HepG2 (cell line): ENCODE data around the gene SBNO1. TPM values are rescaled to one million over a fixed set of nuclear protein-coding genes. Genes with fewer than 3 reads are reported as not detected.

Source experiments
- BORCS8-MEF2B ChIP-seq: sonication (generic); formaldehyde crosslinking; IDR thresholded peaks from 2 replicates; pipeline ENCODE4 v1.8.0; 2022; ENCODE audit warnings: mild to moderate bottlenecking, missing genetic modification reagents
- CAMTA2 ChIP-seq: sonication (generic); formaldehyde crosslinking; IDR thresholded peaks from 2 replicates; pipeline ENCODE4 v1.4.0; 2020; ENCODE audit warnings: mild to moderate bottlenecking, missing genetic modification reagents, borderline replicate concordance
- FIP1L1 ChIP-seq: fragments of 200-400 bp; formaldehyde crosslinking; IDR thresholded peaks from 2 replicates; pipeline ENCODE4 v1.6.1; 2018; ENCODE audit warnings: low read depth, mild to moderate bottlenecking, low read length, moderate library complexity, borderline replicate concordance; ENCODE audit not compliant: insufficient read depth
- FOXJ3 ChIP-seq: sonication (generic); formaldehyde crosslinking; IDR thresholded peaks from 2 replicates; pipeline ENCODE4 v1.4.0; 2020; ENCODE audit warnings: missing genetic modification reagents, mild to moderate bottlenecking, borderline replicate concordance
- MBD4 ChIP-seq: IDR thresholded peaks from 2 replicates; pipeline ENCODE4 v1.6.1; 2012; ENCODE audit warnings: low read length, inconsistent platforms, borderline replicate concordance
- NKX3-1 ChIP-seq: sonication (generic); formaldehyde crosslinking; IDR thresholded peaks from 2 replicates; pipeline ENCODE4 v1.5.0; 2020; ENCODE audit warnings: missing genetic modification reagents
- SIX1 ChIP-seq: sonication (generic); formaldehyde crosslinking; IDR thresholded peaks from 2 replicates; pipeline ENCODE4 v1.4.0; 2020; ENCODE audit warnings: missing genetic modification reagents, borderline replicate concordance
- TRIM24 ChIP-seq: sonication (generic); formaldehyde crosslinking; IDR thresholded peaks from 2 replicates; pipeline ENCODE4 v1.8.0; 2022; ENCODE audit warnings: mild to moderate bottlenecking, missing genetic modification reagents
- ZBTB40 ChIP-seq, 2 experiments: fragments of 450-650 bp in 1 of 2; sonication (generic) in 1 of 2; formaldehyde crosslinking in 1 of 2; IDR thresholded peaks; 2 replicates each; pipeline versions ENCODE4 v1.6.1 to v1.8.0; 2016 to 2022; ENCODE audit warnings: antibody characterized with exemption in 1 of 2, mild to moderate bottlenecking in 1 of 2, missing genetic modification reagents in 1 of 2
- ZFP41 ChIP-seq: sonication (generic); formaldehyde crosslinking; IDR thresholded peaks from 2 replicates; pipeline ENCODE4 v1.4.0; 2020; ENCODE audit warnings: mild to moderate bottlenecking, missing genetic modification reagents, borderline replicate concordance
- ZNF230 ChIP-seq: sonication (generic); formaldehyde crosslinking; IDR thresholded peaks from 2 replicates; pipeline ENCODE4 v1.4.0; 2020; ENCODE audit warnings: mild to moderate bottlenecking, missing genetic modification reagents
- ZNF562 ChIP-seq: sonication (generic); formaldehyde crosslinking; IDR thresholded peaks from 2 replicates; pipeline ENCODE4 v1.8.0; 2022; ENCODE audit warnings: missing genetic modification reagents, borderline replicate concordance
- polyA plus RNA-seq, 8 experiments: library from polyadenylated mRNA; depleted of rRNA in 3 of 8; stranded (reverse) in 7 of 8; unstranded in 1 of 8; fragments of >200 nt; fragmentation: Illumina TruSeq in 4 of 8; extraction: Trizol in 4 of 8; gene quantifications; 2 replicates each; pipeline versions ENCODE4 v1.2.1 to v1.2.3, GENCODE V29; 2011 to 2016; ENCODE audit warnings: low read depth in 4 of 8, missing spikeins in 1 of 8, mixed read lengths in 1 of 8; ENCODE audit not compliant: insufficient read depth in 1 of 8
- total RNA-seq, 5 experiments: library from RNA; depleted of rRNA; stranded (reverse); fragments of >200 nt; fragmentation: Illumina TruSeq; extraction: Trizol; gene quantifications; 2 replicates each; pipeline ENCODE4 v1.2.3, GENCODE V29; 2016; ENCODE audit warnings: low read depth in 1 of 5
- TF ChIP-seq, protein P1 (sequence below): sonication (generic); formaldehyde crosslinking; IDR thresholded peaks from 2 replicates; pipeline ENCODE4 v1.5.1; 2020; ENCODE audit warnings: mild to moderate bottlenecking, missing genetic modification reagents
- TF ChIP-seq, protein P2 (sequence below): sonication (generic); formaldehyde crosslinking; IDR thresholded peaks from 2 replicates; pipeline ENCODE4 v1.8.1; 2023; ENCODE audit warnings: missing genetic modification reagents, inconsistent platforms, borderline replicate concordance

SBNO1 gene
- total and polyA plus RNA-seq, 2 of the 13 experiments (the other 11 are each of a cell fraction or from before 2014, with no cell fraction given), result 10.9 to 40.2 TPM

DNA sequence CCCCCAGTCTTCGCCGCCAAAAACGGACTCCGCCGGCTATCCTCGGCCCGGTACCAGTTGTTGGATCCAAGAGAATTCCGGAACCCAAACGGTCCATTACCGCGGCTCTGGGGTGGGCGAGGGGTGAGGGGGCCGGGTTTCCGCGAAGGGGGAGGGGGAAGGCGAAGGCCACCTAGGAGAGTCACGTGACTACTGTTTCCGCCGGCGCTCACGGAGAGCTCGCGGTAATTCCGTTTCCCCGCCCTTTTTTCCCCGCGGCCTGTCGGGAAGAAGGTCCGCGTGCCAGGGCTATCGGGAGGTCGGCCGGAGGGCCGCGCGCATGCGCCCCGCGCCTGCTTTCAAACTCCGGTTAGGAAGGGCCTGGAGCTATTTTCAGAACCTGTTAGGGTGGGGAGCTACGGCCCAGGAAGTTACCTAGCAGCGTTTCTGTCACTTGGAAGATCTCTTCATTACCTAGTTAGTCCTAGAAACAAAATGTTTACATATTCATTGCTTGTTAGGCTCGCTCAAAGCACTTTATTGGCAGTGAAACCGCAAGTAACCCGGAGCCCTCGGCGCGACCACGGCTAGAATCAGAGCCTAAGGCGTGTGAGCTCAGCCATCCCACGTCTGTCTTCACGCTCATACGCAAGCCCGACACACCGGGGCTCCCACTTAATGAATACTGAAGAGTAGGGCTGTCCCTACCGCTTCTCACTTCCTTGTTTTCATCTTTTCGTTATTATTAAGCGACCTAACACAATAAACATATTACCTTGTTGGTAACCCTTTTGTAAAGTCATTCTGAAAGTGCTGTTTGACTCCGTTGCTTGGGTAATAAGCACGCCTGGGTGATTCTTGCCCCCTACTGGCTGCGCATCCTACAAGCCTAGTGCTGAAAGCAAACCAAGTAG, 624 bp upstream of the SBNO1 start (continued):
- TF ChIP-seq, protein P1, sequence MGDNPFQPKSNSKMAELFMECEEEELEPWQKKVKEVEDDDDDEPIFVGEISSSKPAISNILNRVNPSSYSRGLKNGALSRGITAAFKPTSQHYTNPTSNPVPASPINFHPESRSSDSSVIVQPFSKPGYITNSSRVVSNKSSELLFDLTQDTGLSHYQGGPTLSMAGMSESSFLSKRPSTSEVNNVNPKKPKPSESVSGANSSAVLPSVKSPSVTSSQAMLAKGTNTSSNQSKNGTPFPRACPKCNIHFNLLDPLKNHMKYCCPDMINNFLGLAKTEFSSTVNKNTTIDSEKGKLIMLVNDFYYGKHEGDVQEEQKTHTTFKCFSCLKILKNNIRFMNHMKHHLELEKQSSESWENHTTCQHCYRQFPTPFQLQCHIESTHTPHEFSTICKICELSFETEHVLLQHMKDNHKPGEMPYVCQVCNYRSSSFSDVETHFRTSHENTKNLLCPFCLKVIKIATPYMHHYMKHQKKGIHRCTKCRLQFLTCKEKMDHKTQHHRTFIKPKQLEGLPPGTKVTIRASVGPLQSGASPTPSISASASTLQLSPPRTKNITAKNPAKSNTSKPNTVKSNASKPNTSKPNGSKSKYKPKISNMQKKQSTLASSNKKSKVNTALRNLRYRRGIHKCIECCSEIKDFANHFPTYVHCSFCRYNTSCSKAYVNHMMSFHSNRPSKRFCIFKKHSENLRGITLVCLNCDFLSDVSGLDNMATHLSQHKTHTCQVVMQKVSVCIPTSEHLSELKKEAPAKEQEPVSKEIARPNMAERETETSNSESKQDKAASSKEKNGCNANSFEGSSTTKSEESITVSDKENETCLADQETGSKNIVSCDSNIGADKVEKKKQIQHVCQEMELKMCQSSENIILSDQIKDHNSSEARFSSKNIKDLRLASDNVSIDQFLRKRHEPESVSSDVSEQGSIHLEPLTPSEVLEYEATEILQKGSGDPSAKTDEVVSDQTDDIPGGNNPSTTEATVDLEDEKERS, result no peak; the same call in 1 of the 2 replicates
- no peak for TF ChIP-seq ZFP41 (CRISPR knock-in tag)
- TF ChIP-seq BORCS8-MEF2B (CRISPR knock-in tag), result no peak; the same call in 1 of the 2 replicates
- peak; percentile 76; the same call in 1 of the 2 replicates for TF ChIP-seq FIP1L1
- no peak for TF ChIP-seq SIX1 (CRISPR knock-in tag)
- TF ChIP-seq MBD4, result no peak
- peak; percentile 42; the same call in 1 of the 2 replicates for TF ChIP-seq NKX3-1 (CRISPR knock-in tag)
- TF ChIP-seq TRIM24 (CRISPR knock-in tag), result no peak
- TF ChIP-seq ZBTB40 (IDR thresholded peaks at IDR 0.05), result no peak
- TF ChIP-seq ZBTB40 (CRISPR knock-in tag; IDR thresholded peaks at IDR 0.05), result no peak
- 0 out of 2 replicates have a peak, but pooled peaks have one; percentile 70 for TF ChIP-seq CAMTA2 (CRISPR knock-in tag)
- peak; percentile 80 for TF ChIP-seq FOXJ3 (CRISPR knock-in tag)
- TF ChIP-seq, protein P2, sequence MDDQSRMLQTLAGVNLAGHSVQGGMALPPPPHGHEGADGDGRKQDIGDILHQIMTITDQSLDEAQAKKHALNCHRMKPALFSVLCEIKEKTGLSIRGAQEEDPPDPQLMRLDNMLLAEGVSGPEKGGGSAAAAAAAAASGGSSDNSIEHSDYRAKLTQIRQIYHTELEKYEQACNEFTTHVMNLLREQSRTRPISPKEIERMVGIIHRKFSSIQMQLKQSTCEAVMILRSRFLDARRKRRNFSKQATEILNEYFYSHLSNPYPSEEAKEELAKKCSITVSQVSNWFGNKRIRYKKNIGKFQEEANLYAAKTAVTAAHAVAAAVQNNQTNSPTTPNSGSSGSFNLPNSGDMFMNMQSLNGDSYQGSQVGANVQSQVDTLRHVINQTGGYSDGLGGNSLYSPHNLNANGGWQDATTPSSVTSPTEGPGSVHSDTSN, result peak; percentile 79; the same call in 1 of the 2 replicates
- TF ChIP-seq ZNF230 (CRISPR knock-in tag), result no peak
- TF ChIP-seq ZNF562 (CRISPR knock-in tag), result no peak
